ENCODE results near the gene BCL3. TPM values are rescaled to one million over a fixed set of nuclear protein-coding genes. Genes with fewer than 3 reads are reported as not detected.

The BCL3 gene
- total RNA-seq, 1 experiment from 2014 or later, result 2.2 TPM

DNA sequence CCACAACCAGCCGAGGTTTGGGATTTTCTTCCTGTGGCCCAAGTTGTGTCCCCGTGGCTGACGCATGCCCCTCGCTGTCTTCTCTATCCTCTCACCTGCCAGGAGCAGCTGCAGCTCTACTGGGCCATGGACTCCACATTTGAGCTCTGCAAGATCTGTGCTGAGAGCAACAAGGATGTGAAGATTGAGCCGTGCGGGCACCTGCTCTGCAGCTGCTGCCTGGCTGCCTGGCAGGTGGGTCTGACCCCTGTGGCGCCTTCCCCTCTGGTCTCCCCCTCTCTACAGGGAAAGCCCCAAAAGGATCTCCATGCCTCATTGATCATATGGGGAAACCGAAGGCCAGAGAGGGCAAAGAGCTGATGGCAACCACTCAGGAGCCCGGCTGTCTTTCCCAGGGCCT, 43.8 kb downstream of the BCL3 start:
- no peak overlapping the region for H3K4me2 ChIP-seq (ENCODE audit: insufficient read depth, insufficient read length, low read length)
- no CpG with 5 or more reads among the region's 9 CpGs for WGBS (ENCODE audit: extremely low coverage, insufficient read length, low lambda C conversion rate)
- H3K9me3 Mint-ChIP-seq, result no peaks in the 10 kb centered on the region

More for the DNA sequence above, 43.8 kb downstream of the BCL3 start:
- no peaks in the 10 kb centered on the region for H3K9me3 ChIP-seq (ENCODE audit: control insufficient read depth, low read depth, low read length)
- H3K9ac ChIP-seq (ENCODE audit: extremely low read depth, insufficient read length, low read length), result no peak overlapping the region
- no peak overlapping the region for H3T11ph ChIP-seq (ENCODE audit: low read length)
- no peak overlapping the region for H2BK12ac ChIP-seq (ENCODE audit: insufficient read length, low read depth, low read length)
- no peak overlapping the region for H4K5ac ChIP-seq (ENCODE audit: insufficient read length, low read depth, low read length)
- no peak overlapping the region for H3K56ac ChIP-seq (ENCODE audit: insufficient read length, low read depth, low read length)
- DNase-seq, result no peak
- H2AK5ac ChIP-seq (ENCODE audit: insufficient read length, low read length), result no peak overlapping the region
- no peaks in the 10 kb centered on the region for H3K23me2 ChIP-seq (ENCODE audit: insufficient read length, low read depth, low read length, poor library complexity, severe bottlenecking)
- no peak overlapping the region for H3K18ac ChIP-seq (ENCODE audit: insufficient read length, low read depth, low read length)
- H2BK20ac ChIP-seq (ENCODE audit: low read depth, low read length, poor library complexity, severe bottlenecking), result no peak overlapping the region
- no peak overlapping the region for H2BK15ac ChIP-seq (ENCODE audit: low read depth, low read length)
- Mint-ChIP-seq H3K36me3 (ENCODE audit: insufficient read depth in 1 of 3, low read depth in 3 of 3) (peaks cover 19 to 72% (median 52%) of the 10 kb centered on the region in 3 experiments; a peak in 6 of 7 replicates), H3K4me1 (peaks cover 6 to 13% of the 10 kb centered on the region in 2 experiments), H3K27ac (peak overlapping the region in 1 of 3 experiments; percentile 21; a peak in 1 of 7 replicates), H3K27me3 (ENCODE audit: low read depth) (no peaks in the 10 kb centered on the region), H3K4me3 (no peak overlapping the region; a peak in 1 of 5 replicates)
- H2AFZ ChIP-seq (ENCODE audit: low read length), result no peak overlapping the region
- H3K79me1 ChIP-seq (ENCODE audit: insufficient read depth, low read depth, low read length, poor library complexity, severe bottlenecking), result no peaks in the 10 kb centered on the region
- H3K27ac ChIP-seq (ENCODE audit: insufficient read length, low read depth, low read length), result no peak overlapping the region
- H2BK120ac ChIP-seq (ENCODE audit: low read depth, low read length, poor library complexity, severe bottlenecking), result no peak overlapping the region
- H3K4me1 ChIP-seq (ENCODE audit: insufficient read depth, low read length), result no peaks in the 10 kb centered on the region; the same call in 1 of the 2 replicates
- TF ChIP-seq, protein P1, sequence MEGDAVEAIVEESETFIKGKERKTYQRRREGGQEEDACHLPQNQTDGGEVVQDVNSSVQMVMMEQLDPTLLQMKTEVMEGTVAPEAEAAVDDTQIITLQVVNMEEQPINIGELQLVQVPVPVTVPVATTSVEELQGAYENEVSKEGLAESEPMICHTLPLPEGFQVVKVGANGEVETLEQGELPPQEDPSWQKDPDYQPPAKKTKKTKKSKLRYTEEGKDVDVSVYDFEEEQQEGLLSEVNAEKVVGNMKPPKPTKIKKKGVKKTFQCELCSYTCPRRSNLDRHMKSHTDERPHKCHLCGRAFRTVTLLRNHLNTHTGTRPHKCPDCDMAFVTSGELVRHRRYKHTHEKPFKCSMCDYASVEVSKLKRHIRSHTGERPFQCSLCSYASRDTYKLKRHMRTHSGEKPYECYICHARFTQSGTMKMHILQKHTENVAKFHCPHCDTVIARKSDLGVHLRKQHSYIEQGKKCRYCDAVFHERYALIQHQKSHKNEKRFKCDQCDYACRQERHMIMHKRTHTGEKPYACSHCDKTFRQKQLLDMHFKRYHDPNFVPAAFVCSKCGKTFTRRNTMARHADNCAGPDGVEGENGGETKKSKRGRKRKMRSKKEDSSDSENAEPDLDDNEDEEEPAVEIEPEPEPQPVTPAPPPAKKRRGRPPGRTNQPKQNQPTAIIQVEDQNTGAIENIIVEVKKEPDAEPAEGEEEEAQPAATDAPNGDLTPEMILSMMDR (conservative IDR thresholded peaks at IDR 0.05), result no peak
- H4K20me1 ChIP-seq (ENCODE audit: control insufficient read depth, insufficient read depth, insufficient read length), result no peaks in the 10 kb centered on the region
- no peak overlapping the region for H2BK5ac ChIP-seq (ENCODE audit: insufficient read length, low read length)
- no peak overlapping the region for H4K8ac ChIP-seq (replicated peaks; ENCODE audit: insufficient read length, low read depth, low read length)
- no peaks in the 10 kb centered on the region for H3K79me2 ChIP-seq (ENCODE audit: insufficient read depth, low read length)
- no peak overlapping the region for H3K14ac ChIP-seq (ENCODE audit: insufficient read depth, low read length)
- no peak overlapping the region for H4K91ac ChIP-seq (ENCODE audit: insufficient read length, low read depth, low read length)
- H3K23ac ChIP-seq (ENCODE audit: insufficient read length, low read depth, low read length), result no peak overlapping the region
- H3K27me3 ChIP-seq (ENCODE audit: insufficient read depth, low read length), result no peaks in the 10 kb centered on the region
- no peak overlapping the region for H3K4ac ChIP-seq (ENCODE audit: low read depth, low read length)

Measured in H9 (cell line).